ENCODE results near the gene DOP1A.

DOP1A gene, protein sequence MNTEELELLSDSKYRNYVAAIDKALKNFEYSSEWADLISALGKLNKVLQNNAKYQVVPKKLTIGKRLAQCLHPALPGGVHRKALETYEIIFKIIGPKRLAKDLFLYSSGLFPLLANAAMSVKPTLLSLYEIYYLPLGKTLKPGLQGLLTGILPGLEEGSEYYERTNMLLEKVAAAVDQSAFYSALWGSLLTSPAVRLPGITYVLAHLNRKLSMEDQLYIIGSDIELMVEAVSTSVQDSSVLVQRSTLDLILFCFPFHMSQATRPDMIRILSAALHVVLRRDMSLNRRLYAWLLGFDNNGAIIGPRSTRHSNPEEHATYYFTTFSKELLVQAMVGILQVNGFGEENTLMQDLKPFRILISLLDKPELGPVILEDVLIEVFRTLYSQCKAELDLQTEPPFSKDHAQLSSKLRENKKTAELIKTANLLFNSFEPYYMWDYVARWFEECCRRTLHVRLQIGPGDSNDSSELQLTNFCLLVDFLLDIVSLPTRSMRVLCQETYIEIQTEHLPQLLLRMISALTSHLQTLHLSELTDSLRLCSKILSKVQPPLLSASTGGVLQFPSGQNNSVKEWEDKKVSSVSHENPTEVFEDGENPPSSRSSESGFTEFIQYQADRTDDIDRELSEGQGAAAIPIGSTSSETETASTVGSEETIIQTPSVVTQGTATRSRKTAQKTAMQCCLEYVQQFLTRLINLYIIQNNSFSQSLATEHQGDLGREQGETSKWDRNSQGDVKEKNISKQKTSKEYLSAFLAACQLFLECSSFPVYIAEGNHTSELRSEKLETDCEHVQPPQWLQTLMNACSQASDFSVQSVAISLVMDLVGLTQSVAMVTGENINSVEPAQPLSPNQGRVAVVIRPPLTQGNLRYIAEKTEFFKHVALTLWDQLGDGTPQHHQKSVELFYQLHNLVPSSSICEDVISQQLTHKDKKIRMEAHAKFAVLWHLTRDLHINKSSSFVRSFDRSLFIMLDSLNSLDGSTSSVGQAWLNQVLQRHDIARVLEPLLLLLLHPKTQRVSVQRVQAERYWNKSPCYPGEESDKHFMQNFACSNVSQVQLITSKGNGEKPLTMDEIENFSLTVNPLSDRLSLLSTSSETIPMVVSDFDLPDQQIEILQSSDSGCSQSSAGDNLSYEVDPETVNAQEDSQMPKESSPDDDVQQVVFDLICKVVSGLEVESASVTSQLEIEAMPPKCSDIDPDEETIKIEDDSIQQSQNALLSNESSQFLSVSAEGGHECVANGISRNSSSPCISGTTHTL (N-terminal part only)

DNA sequence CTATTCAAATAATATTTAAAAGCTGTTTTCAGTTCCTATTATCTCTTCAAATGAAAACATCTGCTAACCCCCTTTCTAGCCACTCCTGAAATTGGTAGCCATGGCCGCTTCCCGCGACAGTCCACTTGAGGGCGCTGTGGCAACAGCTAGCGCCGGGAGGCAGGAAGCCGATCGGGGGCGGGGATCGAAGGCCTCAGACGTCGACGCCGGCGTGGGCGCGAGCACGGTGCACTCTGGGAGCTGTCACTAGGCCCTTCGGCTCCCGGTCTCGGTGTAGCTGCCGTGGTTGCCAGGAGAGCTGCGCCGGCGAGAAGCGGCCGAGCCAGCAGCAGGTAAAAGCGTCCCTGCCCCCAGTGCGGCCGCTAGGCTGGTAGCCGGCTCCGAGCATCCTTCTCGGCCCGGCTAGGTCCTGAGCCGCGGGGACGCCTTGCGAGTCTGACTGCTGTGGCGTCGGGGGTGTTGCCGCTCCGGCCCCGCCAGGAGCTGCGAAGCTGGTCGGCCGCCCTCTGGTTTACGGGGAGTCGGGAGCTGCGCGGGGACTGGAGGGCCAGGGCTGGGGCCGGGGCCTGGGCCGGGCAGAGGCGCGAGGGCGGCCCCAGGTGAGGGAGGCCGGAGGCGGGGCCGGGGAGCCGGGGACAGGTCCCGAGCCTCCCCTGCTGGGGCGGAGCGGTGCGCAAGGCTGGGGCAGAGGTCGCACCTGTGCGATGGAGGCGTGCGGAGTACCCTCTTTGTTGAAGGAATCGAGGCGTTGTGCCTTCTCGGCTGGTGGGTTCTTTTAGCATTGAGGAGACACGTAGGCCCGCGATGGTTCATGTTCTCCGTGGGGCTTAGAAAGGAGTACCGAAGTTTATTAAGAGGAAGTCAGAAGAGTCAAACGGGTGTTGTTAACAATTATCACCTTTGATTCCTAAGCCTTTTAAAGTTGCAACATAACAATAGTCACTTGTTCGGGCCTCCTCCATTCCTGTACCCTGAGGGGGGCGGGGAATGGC is at the start of gene DOP1A:
TSS of gene DOP1A (plus strand) at position 224 of the 992 bp plus-strand sequence. CDS start 29,307 bp downstream, outside the sequence.
- DNase-seq = peak; percentile 97 to 98

DNA sequence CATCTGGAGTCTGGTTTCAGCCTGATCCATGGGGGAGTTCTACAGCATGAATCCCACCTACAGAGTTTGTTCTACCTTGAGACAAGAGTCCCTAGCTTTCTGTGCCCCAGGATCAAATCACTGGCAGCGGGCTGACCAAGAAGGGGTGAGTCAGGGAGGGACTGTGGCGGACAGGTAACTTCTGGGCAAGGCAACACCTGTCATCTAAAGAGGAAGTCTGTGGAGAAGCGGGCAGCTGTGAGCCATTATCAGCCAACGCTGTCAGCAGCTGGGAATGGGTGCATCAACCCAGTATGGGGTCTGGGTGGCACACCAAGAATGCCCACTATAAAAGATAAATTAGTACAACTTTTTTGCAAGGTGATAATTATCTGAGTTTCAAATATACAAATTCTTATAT is 47.7 kb upstream of the DOP1A start:
- no peak for DNase-seq

DNA sequence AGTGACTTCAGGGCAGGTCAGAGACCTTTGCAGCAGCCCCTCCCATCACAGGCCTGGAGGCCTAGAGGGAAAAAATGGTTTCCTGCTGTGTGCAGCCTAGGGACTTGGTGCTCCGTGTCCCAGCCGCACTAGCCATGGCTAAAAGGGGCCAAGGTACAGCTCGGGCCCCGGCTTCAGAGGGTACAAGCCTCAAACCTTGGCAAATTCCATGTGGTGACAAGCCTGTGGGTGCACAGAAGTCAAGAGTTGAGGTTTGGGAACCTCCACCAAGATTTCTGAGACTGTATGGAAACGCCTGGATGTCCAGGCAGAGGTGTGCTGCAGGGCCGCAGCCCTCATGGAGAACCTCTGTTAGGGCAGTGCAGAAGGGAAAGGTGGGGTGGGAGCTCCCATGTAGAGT is 35.8 kb upstream of the DOP1A start:
- DNase-seq = no peak

DNA sequence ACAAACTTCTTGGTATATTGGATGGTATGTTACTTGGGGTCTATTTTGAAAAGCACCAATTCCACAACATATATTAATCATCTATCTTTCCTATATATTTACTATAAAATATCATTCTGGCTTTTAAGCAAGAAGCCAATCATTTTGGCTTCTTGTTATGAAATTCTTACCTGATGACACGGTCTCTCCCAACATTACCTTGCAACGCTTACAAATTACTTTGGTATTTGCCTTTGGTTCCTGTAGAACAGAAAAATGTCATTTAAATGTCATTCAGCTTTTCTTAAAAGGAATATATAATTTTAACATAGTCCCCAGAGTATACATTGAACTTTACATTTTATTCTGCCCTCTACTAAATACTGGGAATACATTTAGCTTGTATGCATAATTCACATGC is 29.2 kb upstream of the DOP1A start:
- no peak for DNase-seq

DNA sequence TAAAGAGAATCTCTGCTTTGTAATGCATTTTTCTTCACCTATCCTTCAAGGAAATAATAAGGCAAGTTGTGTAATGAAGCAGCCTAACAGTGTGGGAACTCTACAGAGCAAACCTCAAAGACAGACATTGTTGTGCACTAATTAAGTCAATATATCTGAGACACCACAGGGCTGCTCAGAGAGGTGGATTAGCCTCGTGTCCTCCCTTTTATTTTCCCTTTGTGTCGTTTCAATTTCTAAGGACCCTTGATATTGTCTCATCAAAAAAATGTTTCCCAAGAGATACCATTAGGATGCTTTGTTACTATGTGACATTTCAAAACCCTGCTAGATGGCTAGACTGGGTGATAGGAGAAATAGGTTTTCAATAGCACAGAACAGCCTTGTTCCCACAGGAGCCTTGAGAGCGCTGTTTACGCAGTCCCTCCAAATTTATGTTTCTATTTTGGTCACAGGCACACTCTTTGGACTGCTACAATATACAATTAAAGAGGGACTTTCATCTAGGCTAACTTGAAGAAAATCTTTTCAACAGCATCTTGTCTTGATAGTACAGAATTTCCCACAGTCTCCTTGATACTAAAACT is 24.9 kb upstream of the DOP1A start:
- DNase-seq = no peak

DNA sequence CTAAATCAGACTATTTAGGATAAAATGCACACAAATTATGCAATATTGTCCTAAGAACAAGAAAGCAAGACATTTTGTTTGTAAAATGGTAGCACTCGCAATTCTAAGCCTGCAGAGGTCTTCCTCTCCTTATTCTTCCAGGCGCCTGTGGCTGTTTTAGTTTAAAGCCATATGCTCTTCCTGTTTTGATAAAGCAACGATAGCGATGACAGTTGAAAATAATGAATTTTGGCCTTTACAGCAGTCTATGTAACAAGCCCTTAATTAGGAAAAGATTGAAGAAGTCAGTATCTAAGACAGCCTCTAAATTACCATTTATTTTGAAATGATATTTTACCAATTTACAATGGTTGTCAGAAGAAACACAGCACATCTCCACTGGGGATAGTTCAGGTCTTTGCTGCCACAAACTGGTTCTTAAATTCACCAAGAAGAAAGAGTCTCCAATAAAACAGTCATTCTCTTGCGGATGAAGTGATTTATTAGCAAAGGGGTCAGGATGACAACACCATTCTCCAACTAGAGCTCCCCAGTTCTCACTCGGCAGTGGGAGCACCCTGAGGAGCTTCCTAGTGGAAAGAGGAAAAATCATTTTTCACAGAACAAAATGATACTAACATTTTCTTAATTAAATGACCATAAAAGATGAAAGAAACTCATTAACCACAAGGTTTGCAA is 23.2 kb upstream of the DOP1A start:
- no peak for DNase-seq

DNA sequence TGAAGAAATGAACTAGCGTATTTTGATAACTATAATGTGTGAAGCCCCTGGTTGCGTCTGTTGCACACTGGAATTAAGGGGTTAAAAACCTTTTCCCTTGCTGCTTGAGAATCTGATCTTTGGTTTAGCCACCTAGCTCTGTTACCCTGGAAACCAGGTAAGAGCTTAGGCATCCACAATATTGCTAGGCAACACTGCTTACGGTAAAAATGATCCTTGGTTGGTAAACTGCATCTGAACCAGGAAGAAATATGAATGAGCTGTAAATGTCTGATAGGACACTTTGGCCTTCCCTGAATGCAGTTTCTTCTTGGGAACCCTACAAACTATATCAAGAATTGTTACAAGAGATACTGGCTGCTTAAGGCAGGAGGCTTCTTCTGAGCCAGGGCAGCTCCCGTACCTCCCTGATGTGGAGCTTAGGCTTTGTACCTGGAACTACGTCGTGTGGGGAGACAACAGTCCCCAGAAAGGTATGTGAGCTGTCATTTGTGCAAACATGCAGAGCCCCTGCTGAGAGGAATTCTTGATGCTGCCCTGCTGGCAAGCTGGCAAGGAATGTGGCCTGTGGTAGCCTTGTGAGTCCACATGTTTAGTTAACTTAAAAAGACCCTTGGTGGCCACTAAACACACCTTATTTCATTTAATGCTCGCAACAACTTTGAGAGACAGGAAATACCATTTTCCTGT is 20.3 kb upstream of the DOP1A start:
- no peak for DNase-seq

DNA sequence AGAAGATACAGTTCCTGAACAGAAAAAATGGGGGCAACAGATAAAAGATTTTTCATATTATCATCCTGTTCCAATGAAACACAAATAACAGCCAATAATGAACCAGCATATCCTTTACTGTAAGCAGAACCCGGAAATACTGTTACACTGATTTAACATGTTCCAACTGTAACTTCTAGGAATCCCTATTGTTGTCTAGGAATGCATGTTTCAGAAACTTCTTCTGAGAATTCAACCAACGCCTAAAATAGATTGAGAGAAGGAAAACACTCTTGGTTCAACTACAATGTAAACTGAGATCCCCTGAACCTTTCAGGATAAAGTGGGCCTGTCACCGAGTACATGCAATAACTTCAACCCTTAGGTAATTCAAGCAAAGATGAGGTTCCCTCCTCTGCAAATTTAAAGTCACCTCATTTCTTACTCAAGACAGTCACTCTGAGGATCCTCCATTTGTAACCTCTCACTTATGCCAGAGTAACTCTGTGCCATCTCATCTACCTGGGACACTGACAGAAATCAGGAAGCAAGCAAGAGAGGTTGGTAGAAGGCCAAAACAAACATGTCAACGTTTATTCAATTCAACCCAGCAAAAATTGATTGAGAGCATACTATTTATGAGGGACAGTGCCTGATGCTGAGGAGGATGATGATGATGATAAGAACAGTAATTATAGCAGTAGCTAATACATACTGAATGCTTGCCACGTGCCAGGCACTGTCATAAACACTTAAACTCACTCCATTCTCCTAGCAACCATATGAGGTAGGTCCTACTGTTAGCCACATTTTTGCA is 15.9 kb upstream of the DOP1A start:
- DNase-seq = no peak

DNA sequence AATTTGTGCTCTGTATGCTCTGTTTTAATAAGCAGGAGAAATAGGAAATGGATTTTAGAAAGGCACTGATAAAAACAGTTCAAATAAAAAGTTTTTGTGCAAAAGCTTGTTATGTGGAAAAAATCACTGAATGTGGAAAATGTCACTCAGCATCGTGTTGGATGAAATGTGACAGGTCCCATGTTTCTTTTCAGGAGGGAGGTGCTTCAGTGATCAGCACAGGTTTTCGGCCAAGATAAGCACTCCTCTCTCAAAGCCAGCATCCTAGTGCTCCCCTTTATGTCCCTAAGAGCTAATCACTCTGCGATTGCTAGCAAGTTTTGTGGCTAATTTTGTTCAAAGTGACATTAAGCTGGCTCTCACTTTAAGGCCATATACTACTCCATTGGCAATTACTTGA is 13.8 kb upstream of the DOP1A start:
- DNase-seq = no peak

DNA sequence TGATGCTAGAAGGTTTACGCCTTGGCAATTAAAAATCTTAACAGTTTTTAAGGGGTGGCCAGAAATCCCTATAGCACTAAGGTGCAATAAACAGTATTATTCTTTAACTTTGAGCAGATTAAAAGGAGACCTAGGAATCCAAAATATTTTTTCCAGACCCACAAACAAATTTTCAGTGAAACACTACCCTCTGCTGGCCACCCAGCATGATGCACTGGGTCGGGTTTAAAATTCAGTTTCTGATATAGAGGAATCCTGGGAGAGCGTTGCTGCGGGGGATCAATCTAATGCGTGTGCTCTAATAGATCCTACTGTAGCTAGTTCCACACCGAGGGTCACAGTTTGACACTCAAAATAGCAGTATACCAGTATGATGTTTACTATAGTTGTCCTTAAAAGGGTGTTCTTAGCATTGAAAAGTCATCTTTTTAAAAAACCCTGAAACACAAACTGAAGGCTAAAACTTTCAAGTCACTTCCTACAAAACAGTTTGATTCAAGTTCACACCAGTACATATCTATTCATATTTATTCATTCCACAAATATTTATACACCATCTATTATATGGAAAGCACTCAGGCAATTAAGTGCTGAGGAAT is 12.0 kb upstream of the DOP1A start:
- DNase-seq = peak; percentile 9 to 12

DNA sequence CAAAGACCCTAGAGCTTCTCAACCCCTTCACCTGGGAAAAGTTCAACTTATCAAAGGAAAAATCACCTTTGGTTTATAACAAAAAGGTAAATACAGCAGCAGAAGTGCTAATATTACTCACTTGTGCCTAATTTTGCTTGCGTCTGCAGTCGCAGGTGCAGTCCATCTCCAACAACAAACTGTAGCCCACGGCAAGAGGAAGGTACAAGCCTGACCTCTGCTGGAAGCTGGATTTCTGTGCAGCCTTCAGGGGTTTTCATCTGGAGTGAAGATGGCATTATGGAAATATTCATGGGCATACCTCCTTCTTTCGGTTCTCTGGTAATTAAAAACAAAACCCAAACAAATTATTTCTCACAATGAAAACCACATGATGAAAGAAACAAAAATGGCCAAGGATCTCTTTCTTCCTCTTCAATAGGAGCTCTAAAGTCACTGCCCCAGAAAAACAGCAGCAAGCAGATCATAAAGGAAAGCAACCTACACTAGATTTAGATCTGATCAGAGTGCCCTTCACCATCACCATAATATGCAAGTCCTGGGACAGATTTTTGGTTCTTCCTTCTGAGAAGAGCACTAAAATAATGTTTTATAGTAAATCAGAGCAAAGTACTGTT is 9.7 kb upstream of the DOP1A start:
- no peak for DNase-seq

DNA sequence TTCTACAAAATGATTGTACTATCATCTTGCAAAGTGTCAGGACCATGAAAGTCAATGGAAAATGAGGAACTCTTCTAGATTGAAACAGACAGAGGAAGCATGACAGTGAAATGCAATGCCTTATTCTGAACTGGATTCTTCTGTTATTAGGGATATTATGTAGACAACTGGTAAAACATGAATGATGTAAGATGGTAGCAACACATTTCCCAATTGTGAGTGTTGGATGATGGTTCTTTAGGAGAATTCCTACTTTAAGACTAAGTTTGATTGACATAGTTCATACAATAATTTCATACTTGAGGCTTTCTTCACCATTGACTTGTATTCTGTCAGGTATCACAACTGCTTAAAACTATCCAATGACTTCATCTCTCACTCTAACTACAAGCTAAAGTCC is 6.3 kb upstream of the DOP1A start:
- DNase-seq = no peak

DNA sequence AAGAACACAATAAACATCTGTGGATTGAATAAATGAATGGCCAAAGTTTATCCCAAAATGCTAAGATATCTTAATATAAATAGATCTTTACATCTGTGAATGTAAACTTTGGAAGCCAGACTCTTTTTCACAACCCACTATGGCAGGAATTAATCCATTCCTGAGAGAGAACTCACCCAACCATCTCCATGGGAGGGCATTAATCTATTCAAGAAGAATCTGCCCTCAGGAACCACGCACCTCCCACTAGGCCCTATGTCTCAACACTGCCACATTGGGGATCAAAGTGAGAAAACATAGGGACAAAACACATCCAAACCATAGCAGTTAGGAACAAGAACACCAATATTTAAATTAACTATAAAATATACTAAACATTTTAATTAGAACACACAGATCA is 5.2 kb upstream of the DOP1A start:
- no peak for DNase-seq

DNA sequence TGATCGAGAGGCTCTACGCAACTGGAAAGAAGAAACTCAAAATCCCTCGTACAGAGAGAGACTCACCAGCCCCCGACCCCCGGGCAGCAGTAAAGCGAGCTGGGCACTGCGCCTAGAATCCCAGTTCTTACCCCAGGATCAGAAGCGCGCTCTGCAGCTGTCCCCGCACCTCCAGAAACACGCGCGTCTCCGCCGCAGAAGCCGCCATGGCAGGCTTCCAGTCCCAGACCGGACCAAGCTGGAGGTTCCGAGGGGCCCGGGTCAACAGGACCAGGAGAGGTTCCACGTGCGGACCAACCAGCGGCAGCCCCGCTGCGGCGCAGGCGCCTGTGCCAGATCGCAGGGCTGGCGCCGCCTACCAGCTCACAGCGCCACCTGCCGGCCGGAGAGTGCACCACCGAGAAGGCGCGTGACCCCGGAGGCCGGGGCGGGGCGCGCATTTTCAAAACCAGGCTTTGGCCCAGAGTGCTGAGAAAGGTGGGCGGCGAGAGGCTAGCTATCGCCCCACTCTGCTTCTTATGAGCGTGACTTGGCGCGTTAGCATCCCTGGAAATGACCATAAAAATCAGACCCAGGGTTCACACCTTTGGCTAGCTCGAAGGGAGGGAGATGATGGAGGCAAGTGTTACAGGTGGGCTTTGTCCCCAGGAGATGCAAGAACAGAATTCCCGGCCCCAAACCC is 1.8 kb upstream of the DOP1A start, which contains the start of gene UBE3D:
TSS of gene UBE3D (minus strand) at position 331 of the 682 bp plus-strand sequence. CDS start at position 208, 123 bp downstream.
- peak; percentile 88 to 91 for DNase-seq

DNA sequence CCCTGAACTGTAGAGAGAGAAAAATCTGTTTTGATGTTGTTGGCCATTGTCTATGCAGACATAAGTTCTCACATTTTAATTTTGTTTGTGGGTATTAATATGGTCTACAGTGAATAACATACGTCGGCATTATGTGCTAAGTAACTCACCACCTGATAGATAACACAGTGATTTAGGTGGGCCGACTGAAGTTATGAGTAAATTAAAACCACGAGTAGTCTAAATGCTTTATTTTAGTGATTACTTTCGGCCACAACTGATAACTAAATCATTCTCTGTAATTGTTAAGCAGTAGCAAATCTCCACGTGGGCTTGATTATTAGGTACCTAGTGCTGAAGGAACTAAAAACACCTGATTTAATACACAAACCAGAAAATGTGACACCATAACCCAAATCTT is 1.1 kb downstream of the DOP1A start:
- no peak for DNase-seq

DNA sequence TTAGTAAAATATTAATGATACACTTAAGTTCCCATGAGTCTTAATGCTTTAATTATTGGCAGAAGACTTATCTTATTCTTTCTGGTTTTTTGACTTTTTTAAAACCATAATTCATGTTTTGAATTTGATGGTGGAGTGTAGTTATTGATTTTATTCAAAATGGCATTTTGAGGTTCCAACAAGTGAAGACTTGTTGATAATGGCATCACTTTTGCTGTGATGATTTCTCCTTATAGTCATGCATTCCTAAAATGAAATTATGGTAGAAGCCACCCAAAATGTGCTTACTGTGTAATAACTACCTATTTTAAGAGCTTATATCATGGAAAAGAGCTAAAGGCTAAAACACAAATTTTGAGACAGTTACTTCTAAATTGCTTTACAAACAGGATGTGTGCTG is 2.2 kb downstream of the DOP1A start:
- no peak for DNase-seq

DNA sequence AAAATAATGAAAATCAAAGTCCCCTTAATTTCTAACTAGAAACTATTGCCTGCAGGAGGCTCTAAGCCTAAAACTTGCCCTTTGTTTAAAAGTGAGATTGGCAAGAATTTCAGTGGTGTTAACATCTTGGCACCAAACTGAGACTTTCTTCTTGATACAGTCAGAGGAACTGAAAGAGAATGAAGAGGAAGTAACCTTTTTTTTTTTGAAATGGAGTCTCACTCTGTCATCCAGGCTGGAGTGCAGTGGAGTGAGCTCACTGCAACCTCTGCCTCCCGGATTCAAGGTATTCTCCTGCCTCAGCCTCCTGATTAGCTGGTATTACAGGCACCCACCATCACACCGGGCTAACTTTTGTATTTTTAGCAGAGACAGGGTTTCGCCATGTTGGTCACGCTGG is 3.6 kb downstream of the DOP1A start:
- DNase-seq = no peak

DNA sequence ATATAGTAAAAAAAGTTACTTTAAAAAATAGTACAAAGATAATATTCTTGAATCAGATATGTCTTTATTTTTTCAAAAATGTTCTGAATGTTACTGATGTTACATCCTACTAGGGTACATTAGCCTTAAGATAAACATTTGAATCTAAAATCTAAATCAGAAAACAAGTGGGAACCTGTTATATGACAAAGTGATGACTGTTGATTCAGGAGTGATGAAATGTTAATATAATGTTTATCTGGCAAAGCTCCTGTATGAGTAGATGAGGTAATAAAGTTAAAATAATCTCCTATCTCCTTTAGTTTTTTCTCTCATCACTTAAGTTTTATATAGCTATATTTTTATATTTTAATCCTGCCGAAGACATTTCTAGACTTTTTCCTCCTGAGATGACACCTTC is 4.2 kb downstream of the DOP1A start:
- DNase-seq = no peak
